Trophoblast cell (in vitro differentiated cells and primary cell): ENCODE measurements around the gene CCL11.

ENCODE experiments used
- DNase-seq, 2 donors: peaks; one replicate each; pipeline ENCODE4 v3.0.0-alpha.2; 2016
- H2AFZ ChIP-seq: 2 replicates; pipeline ENCODE4 v1.6.1; 2013; ENCODE audit warnings: low read length, moderate library complexity, mild to moderate bottlenecking; ENCODE audit not compliant: insufficient read depth, poor library complexity
- H2AK5ac ChIP-seq: 2 replicates; pipeline ENCODE4 v1.6.1; 2013; ENCODE audit warnings: mild to moderate bottlenecking, low read length
- H2BK120ac ChIP-seq: 2 replicates; pipeline ENCODE4 v1.6.1; 2013; ENCODE audit warnings: low read length, mild to moderate bottlenecking, moderate library complexity; ENCODE audit not compliant: insufficient read depth, poor library complexity
- H2BK12ac ChIP-seq: 2 replicates; pipeline ENCODE4 v1.6.1; 2013; ENCODE audit warnings: mild to moderate bottlenecking, low read length, moderate library complexity
- H2BK5ac ChIP-seq: 2 replicates; pipeline ENCODE4 v1.6.1; 2013; ENCODE audit warnings: low read length, low read depth, moderate library complexity, mild to moderate bottlenecking; ENCODE audit not compliant: poor library complexity
- H3K14ac ChIP-seq: 2 replicates; pipeline ENCODE4 v1.6.1; 2013; ENCODE audit warnings: mild to moderate bottlenecking, low read length
- H3K18ac ChIP-seq: 2 replicates; pipeline ENCODE4 v1.6.1; 2013; ENCODE audit warnings: mild to moderate bottlenecking, low read length
- H3K23ac ChIP-seq: 2 replicates; pipeline ENCODE4 v1.6.1; 2013; ENCODE audit warnings: low read length
- H3K27ac ChIP-seq: 2 replicates; pipeline ENCODE4 v1.5.1; 2013; ENCODE audit warnings: low read depth, mild to moderate bottlenecking, inconsistent platforms, low read length, moderate library complexity
- H3K27me3 ChIP-seq: 2 replicates; pipeline ENCODE4 v1.6.1; 2013; ENCODE audit warnings: inconsistent platforms, mild to moderate bottlenecking, low read length, moderate library complexity; ENCODE audit not compliant: insufficient read depth
- H3K36me3 ChIP-seq, 2 experiments: 1 replicate in 1 of 2; 2 replicates in 1 of 2; pipeline ENCODE4 v1.6.1; 2013; ENCODE audit warnings: low read length in 2 of 2, mild to moderate bottlenecking in 2 of 2, moderate library complexity in 1 of 2; ENCODE audit not compliant: insufficient read depth in 2 of 2, control insufficient read depth in 1 of 2
- H3K4ac ChIP-seq: 2 replicates; pipeline ENCODE4 v1.6.1; 2013; ENCODE audit warnings: low read depth, mild to moderate bottlenecking, low read length, moderate library complexity
- H3K4me1 ChIP-seq, 2 experiments: 1 replicate in 1 of 2; 2 replicates in 1 of 2; pipeline ENCODE4 v1.6.1; 2013; ENCODE audit warnings: low read length in 2 of 2, mild to moderate bottlenecking in 2 of 2, moderate library complexity in 1 of 2; ENCODE audit not compliant: insufficient read depth in 2 of 2, control insufficient read depth in 1 of 2
- H3K4me2 ChIP-seq: 2 replicates; pipeline ENCODE4 v1.6.1; 2013; ENCODE audit warnings: inconsistent platforms, mild to moderate bottlenecking, low read length, moderate library complexity
- H3K4me3 ChIP-seq: 2 replicates; pipeline ENCODE4 v1.5.1; 2013; ENCODE audit warnings: mild to moderate bottlenecking, low read depth, low read length, inconsistent platforms
- H3K79me1 ChIP-seq: one replicate; pipeline ENCODE4 v1.6.1; 2013; ENCODE audit warnings: low read length
- H3K79me2 ChIP-seq: 2 replicates; pipeline ENCODE4 v1.6.1; 2013; ENCODE audit warnings: low read length, mild to moderate bottlenecking; ENCODE audit not compliant: control insufficient read depth, insufficient read depth, poor library complexity
- H3K9ac ChIP-seq: 2 replicates; pipeline ENCODE4 v1.6.1; 2013; ENCODE audit warnings: mild to moderate bottlenecking, low read length
- H3K9me3 ChIP-seq: 2 replicates; pipeline ENCODE4 v1.6.1; 2013; ENCODE audit warnings: low read depth, mild to moderate bottlenecking, control low read depth, inconsistent platforms, low read length; ENCODE audit not compliant: insufficient read depth
- H4K12ac ChIP-seq: 2 replicates; pipeline ENCODE4 v1.6.1; 2013; ENCODE audit warnings: low read depth, mild to moderate bottlenecking, low read length, moderate library complexity
- H4K8ac ChIP-seq: 2 replicates; pipeline ENCODE4 v1.6.1; 2013; ENCODE audit warnings: low read depth, mild to moderate bottlenecking, low read length, moderate library complexity
- H4K91ac ChIP-seq: one replicate; pipeline ENCODE4 v1.6.1; 2013; ENCODE audit warnings: low read depth, mild to moderate bottlenecking, low read length, moderate library complexity
- WGBS: extraction: QIAGEN DNeasy Blood & Tissue Kit; methylation state at CpG from one replicate; pipeline ENCODE4 v1.1.7; 2013; ENCODE audit warnings: missing lambda C conversion rate; ENCODE audit not compliant: insufficient read length, insufficient coverage; ENCODE audit errors: extremely low coverage; 5-methylcytosine and 5-hydroxymethylcytosine counted together

Gene CCL11

DNA sequence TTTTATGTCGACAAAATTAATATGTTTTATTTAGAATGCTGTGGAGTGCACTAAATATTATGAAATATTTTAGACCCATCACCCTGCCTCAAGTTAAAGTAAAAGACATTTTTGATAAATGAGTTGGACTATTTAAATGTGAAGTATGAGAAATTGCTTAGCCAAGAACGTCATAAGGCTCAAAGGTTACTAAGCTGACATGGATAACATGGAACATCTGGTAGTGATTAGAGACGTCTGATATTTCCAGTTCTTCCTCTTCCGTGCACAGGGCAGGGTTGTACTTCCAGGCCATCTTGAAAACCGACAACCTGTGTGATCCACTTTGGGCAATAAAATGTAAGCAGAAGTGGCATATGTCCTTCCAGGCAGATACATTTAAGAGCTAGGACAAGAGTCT, 26.5 kb downstream of the CCL11 start:
- Histone ChIP-seq H2BK120ac (no peak overlapping the region), H4K8ac (no peak overlapping the region), H3K18ac (no peak overlapping the region), H2AFZ (no peak overlapping the region), H2BK5ac (no peak overlapping the region), H3K4me2 (no peak overlapping the region), H3K27ac (no peak overlapping the region), H3K4me3 (no peak overlapping the region), H3K36me3 (no peaks in the 10 kb centered on the region), H2BK12ac (no peak overlapping the region), H4K91ac (no peak overlapping the region), H3K79me2 (no peaks in the 10 kb centered on the region), H3K79me1 (no peaks in the 10 kb centered on the region), H3K23ac (no peak overlapping the region), H4K12ac (no peak overlapping the region), H3K9ac (no peak overlapping the region), H3K27me3 (no peaks in the 10 kb centered on the region), H3K9me3 (no peaks in the 10 kb centered on the region), H3K4ac (no peak overlapping the region), H3K4me1 (no peaks in the 10 kb centered on the region), H2AK5ac (no peak overlapping the region), H3K14ac (no peak overlapping the region)
- no CpG with 5 or more reads among the region's 5 CpGs for WGBS
- DNase-seq: no peak

DNA sequence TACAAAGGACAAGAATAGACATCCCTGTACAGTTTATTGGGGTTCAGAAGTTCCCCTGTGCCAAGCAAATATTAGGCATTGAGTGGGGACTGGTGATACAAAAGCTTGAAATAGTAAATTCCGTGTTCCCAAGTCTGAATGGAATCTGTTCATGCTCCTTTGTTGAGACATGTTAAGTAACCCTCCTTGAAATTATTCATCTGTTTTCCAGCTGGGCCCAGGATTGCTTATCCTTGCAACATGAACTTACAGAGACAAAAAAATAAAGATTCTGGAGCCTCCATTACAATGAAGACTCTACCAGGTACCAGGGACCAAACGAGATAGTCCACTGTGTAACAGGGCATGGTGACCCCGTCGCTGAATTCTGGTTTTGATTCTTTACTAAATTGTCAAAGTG, 27.6 kb downstream of the CCL11 start:
- Histone ChIP-seq H3K9me3 (no peaks in the 10 kb centered on the region), H2BK5ac (no peak overlapping the region), H3K79me1 (no peaks in the 10 kb centered on the region), H2AFZ (no peak overlapping the region), H3K4me3 (no peak overlapping the region), H3K4ac (no peak overlapping the region), H3K9ac (no peak overlapping the region), H3K27ac (no peak overlapping the region), H3K27me3 (no peaks in the 10 kb centered on the region), H2AK5ac (no peak overlapping the region), H3K18ac (no peak overlapping the region), H3K4me2 (no peak overlapping the region), H3K36me3 (no peaks in the 10 kb centered on the region), H3K23ac (no peak overlapping the region), H3K4me1 (no peaks in the 10 kb centered on the region), H4K8ac (no peak overlapping the region), H2BK12ac (no peak overlapping the region), H4K91ac (no peak overlapping the region), H4K12ac (no peak overlapping the region), H3K79me2 (no peaks in the 10 kb centered on the region), H3K14ac (no peak overlapping the region), H2BK120ac (no peak overlapping the region)
- no peak for DNase-seq
- no CpG with 5 or more reads among the region's 4 CpGs for WGBS

DNA sequence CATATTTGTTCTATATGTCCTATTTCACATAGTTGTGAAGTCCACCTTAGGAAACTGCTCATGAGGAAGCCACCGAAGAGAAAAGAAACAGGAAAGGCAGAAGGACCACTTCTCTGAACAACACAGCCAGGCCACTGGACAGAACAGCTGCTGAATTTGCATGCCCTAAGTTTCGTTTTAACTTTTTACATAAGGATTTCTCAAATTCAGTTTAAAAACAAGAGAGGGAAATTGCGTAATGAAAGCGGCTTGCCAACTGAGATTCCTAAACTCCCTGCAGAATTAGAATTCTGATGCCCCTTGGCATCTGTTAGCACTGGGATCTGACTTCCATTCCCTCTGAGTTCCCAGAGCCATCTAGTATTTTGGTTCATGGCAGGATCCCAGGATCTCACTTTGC, 28.7 kb downstream of the CCL11 start:
- WGBS: no CpG with 5 or more reads among the region's 4 CpGs
- no peak for DNase-seq
- no peak overlapping the region for H2AFZ ChIP-seq
- H3K79me2 ChIP-seq: no peaks in the 10 kb centered on the region
- no peaks in the 10 kb centered on the region for H3K4me1 ChIP-seq
- H2AK5ac ChIP-seq: no peak overlapping the region
- no peak overlapping the region for H3K4ac ChIP-seq
- no peak overlapping the region for H3K14ac ChIP-seq
- no peak overlapping the region for H4K8ac ChIP-seq
- H3K79me1 ChIP-seq: no peaks in the 10 kb centered on the region
- H3K4me2 ChIP-seq: no peak overlapping the region
- no peak overlapping the region for H3K9ac ChIP-seq
- H3K36me3 ChIP-seq: no peaks in the 10 kb centered on the region
- no peak overlapping the region for H3K23ac ChIP-seq
- no peak overlapping the region for H2BK120ac ChIP-seq
- no peak overlapping the region for H3K4me3 ChIP-seq
- no peak overlapping the region for H4K12ac ChIP-seq
- H3K27ac ChIP-seq: no peak overlapping the region
- H3K9me3 ChIP-seq: no peaks in the 10 kb centered on the region
- no peak overlapping the region for H3K18ac ChIP-seq
- no peak overlapping the region for H2BK12ac ChIP-seq
- H4K91ac ChIP-seq: no peak overlapping the region
- no peaks in the 10 kb centered on the region for H3K27me3 ChIP-seq
- no peak overlapping the region for H2BK5ac ChIP-seq

DNA sequence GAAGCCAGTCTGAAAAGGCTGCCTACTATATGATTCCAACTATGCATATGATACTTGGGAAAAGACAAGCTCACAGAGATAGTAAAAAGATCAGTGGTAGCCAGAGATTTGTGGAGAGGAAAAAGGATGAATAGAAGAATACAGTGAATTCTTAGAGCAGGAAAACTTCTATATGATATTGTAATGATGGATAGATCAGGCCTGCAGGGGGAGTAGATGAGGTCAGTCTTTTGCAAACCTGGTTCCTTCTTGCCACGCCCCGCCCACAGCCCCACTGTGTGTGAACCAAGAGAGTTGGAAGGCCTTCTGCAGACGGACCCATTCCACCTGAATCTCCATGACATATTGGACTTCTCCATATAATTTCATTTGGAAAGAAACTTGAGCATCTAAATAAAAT, 32.9 kb downstream of the CCL11 start:
- Histone ChIP-seq H2AK5ac (no peak overlapping the region), H3K79me2 (no peaks in the 10 kb centered on the region), H2BK120ac (no peak overlapping the region), H3K9me3 (no peaks in the 10 kb centered on the region), H3K4me2 (no peak overlapping the region), H3K4me3 (no peak overlapping the region), H2BK5ac (no peak overlapping the region), H4K12ac (no peak overlapping the region), H3K36me3 (no peaks in the 10 kb centered on the region), H3K9ac (no peak overlapping the region), H3K14ac (no peak overlapping the region), H3K18ac (no peak overlapping the region), H3K4ac (no peak overlapping the region), H4K91ac (no peak overlapping the region), H2BK12ac (no peak overlapping the region), H2AFZ (no peak overlapping the region), H3K4me1 (no peaks in the 10 kb centered on the region), H4K8ac (no peak overlapping the region), H3K27me3 (no peaks in the 10 kb centered on the region), H3K27ac (no peak overlapping the region), H3K23ac (no peak overlapping the region), H3K79me1 (no peaks in the 10 kb centered on the region)
- WGBS: no CpG with 5 or more reads among the region's 3 CpGs
- DNase-seq: no peak
